GM12892 (cell line): ENCODE measurements around the gene SLBP.

Experiments
- POLR2A ChIP-seq: IDR thresholded peaks from 2 replicates; pipeline ENCODE4 v1.6.1; 2011; ENCODE audit warnings: low read depth, low read length, control low read depth
- POLR2AphosphoS5 ChIP-seq: IDR thresholded peaks from 2 replicates; pipeline ENCODE4 v1.6.1; 2011; ENCODE audit warnings: low read depth, low read length, control low read depth
- TAF1 ChIP-seq: IDR thresholded peaks from 2 replicates; pipeline ENCODE4 v1.6.1; 2011; ENCODE audit warnings: low read depth, mild to moderate bottlenecking, control low read depth, low read length, borderline replicate concordance

DNA sequence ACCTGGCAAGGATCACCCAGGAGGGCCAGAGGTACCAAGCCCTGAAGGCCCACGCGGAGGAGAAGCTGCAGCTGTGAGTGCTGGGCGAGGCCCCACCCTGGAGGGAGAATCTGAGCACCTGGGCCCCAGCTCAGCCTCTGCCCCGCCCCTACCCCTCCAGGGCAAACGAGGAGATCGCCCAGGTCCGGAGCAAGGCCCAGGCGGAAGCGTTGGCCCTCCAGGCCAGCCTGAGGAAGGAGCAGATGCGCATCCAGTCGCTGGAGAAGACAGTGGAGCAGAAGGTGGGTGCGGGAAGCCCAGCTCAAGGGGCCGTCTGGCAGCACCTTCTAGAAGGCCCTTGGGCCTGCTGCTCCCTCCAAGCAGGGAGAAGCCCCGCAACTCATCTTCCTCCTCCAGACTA, 32.4 kb upstream of the SLBP start:
- TF ChIP-seq POLR2A, result no peak
- no peak for TF ChIP-seq TAF1
- no peak for TF ChIP-seq POLR2AphosphoS5
